PC-3 (cell line): Measurements from ENCODE around the gene WDR36. TPM values are rescaled to one million over a fixed set of nuclear protein-coding genes. Genes with fewer than 3 reads are reported as not detected.
A peak's percentile ranks its signal among the peaks of the same experiment; 100 is the strongest.

Source experiments
- ATAC-seq: fragments of 200-7000 bp; cut with Tn5 transposase; 2 replicates; pipeline ENCODE4 v1.9.1; 2020; ENCODE audit warnings: mild to moderate bottlenecking, moderate library complexity
- BruUV-seq: library from RNA; stranded (reverse); fragments of 400-500 nt; replicated peaks from 2 replicates; lab custom pipeline; 2021; lab: Mats Ljungman, UMichigan
- CTCF ChIA-PET: fragments of 300-600 bp; sonication (Branson Sonifier 250); formaldehyde crosslinking; loops from one replicate; lab custom pipeline; 2022; ENCODE audit warnings: antibody characterized with exemption; lab: Charles Lee
- POLR2A ChIA-PET: fragments of 300-600 bp; sonication (Branson Sonifier 250); formaldehyde crosslinking; loops from one replicate; lab custom pipeline; 2022; ENCODE audit warnings: antibody characterized with exemption; ENCODE audit not compliant: unreplicated experiment; lab: Charles Lee
- DNase-seq: peaks from one replicate; pipeline ENCODE4 v3.0.0-alpha.2; 2015
- H2AFZ ChIP-seq: fragments of 300-600 bp; sonication (generic); 2 replicates; pipeline ENCODE4 v1.6.0; 2016; ENCODE audit warnings: antibody characterized with exemption, low read length
- H3F3A ChIP-seq: fragments of 300-600 bp; sonication (generic); one replicate; pipeline ENCODE4 v1.6.0; 2017; ENCODE audit warnings: antibody characterized with exemption, low read length, control low read depth, mild to moderate bottlenecking; ENCODE audit not compliant: unreplicated experiment
- H3K27ac ChIP-seq: fragments of 300-600 bp; sonication (generic); 2 replicates; pipeline ENCODE4 v1.5.1; 2016; ENCODE audit warnings: mild to moderate bottlenecking, low read length
- H3K27me3 ChIP-seq: fragments of 300-600 bp; sonication (generic); 2 replicates; pipeline ENCODE4 v1.6.1; 2016; ENCODE audit warnings: low read length, mixed read lengths
- H3K36me3 ChIP-seq: fragments of 300-600 bp; sonication (generic); 2 replicates; pipeline ENCODE4 v1.6.1; 2016; ENCODE audit warnings: low read depth, mixed run types, low read length, mixed read lengths
- H3K4me1 ChIP-seq: fragments of 300-600 bp; sonication (generic); 2 replicates; pipeline ENCODE4 v1.5.1; 2016; ENCODE audit warnings: low read length; ENCODE audit not compliant: insufficient read depth
- H3K4me2 ChIP-seq: fragments of 300-600 bp; sonication (generic); 2 replicates; pipeline ENCODE4 v1.6.0; 2016; ENCODE audit warnings: low read length
- H3K4me3 ChIP-seq: fragments of 300-600 bp; sonication (generic); 2 replicates; pipeline ENCODE4 v1.5.1; 2016; ENCODE audit warnings: mild to moderate bottlenecking, low read length, mixed read lengths
- H3K79me2 ChIP-seq: fragments of 300-600 bp; sonication (generic); 2 replicates; pipeline ENCODE4 v1.6.1; 2017; ENCODE audit warnings: low read length, mixed read lengths
- H3K9ac ChIP-seq: fragments of 300-600 bp; sonication (generic); 2 replicates; pipeline ENCODE4 v1.6.0; 2016; ENCODE audit warnings: mild to moderate bottlenecking, low read length
- H3K9me2 ChIP-seq: fragments of 300-600 bp; sonication (generic); replicated peaks from 2 replicates; pipeline ENCODE4 v1.6.1; 2016; ENCODE audit warnings: mixed run types, low read length, mixed read lengths
- H3K9me3 ChIP-seq: fragments of 300-600 bp; sonication (generic); 2 replicates; pipeline ENCODE4 v1.6.1; 2016; ENCODE audit warnings: low read length, mixed read lengths
- H4K20me1 ChIP-seq: fragments of 300-600 bp; sonication (generic); 2 replicates; pipeline ENCODE4 v1.6.1; 2016; ENCODE audit warnings: low read length, mixed read lengths
- CTCF ChIP-seq: fragments of 300-600 bp; sonication (generic); conservative IDR thresholded peaks from 2 replicates; pipeline ENCODE4 v1.5.1; 2017; ENCODE audit warnings: antibody characterized with exemption, low read depth, mild to moderate bottlenecking, low read length
- EZH2 ChIP-seq: fragments of 300-600 bp; sonication (generic); IDR thresholded peaks from one replicate; pipeline ENCODE4 v1.6.1; 2017; ENCODE audit warnings: antibody characterized with exemption, mild to moderate bottlenecking, low read length; ENCODE audit not compliant: unreplicated experiment
- EZH2phosphoT487 ChIP-seq: fragments of 300-600 bp; sonication (generic); IDR thresholded peaks from 2 replicates; pipeline ENCODE4 v1.6.1; 2018; ENCODE audit warnings: mild to moderate bottlenecking, antibody characterized with exemption, low read length, borderline replicate concordance
- intact Hi-C: fragments of 100-400 bp; cut with micrococcal nuclease; formaldehyde crosslinking; loops from 2 replicates; pipeline ENCODE4 v1.9.0; 2023
- total RNA-seq: library from RNA; depleted of rRNA; stranded (reverse); fragments of >200 nt; gene quantifications from 2 replicates; pipeline ENCODE4 v1.2.3, GENCODE V29; 2014

WDR36 gene
- total RNA-seq, 1 experiment from 2014 or later: 38.2 TPM

DNA sequence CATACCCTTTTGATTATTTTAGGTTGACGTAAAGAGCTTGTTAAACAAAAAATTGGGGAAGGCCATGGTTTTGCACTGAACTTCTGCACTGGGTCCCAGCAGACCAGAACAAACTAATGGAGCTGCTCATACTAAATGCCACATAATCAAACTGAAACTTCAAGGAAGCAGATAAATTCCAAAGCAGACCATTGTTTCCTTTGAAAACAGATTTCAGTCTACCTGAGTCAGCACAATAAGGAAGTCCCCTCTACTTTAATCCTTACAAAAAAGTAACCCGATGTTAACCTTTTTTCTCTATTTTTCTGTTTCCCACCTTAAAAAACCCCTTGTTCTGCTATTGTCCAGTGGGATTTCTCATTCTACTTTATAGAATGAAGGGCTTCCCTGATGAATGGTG is 39.2 kb downstream of the WDR36 start:
- H3K79me2 ChIP-seq: no peaks in the 10 kb centered on the region
- H3K27me3 ChIP-seq: no peaks in the 10 kb centered on the region
- H3K4me1 ChIP-seq: peaks cover 26% of the 10 kb centered on the region
- H3K36me3 ChIP-seq: peaks cover 10% of the 10 kb centered on the region; the same call in 1 of the 2 replicates
- no peak overlapping the region for H2AFZ ChIP-seq
- CTCF ChIA-PET: no interaction called here
- H3K9me3 ChIP-seq: no peaks in the 10 kb centered on the region
- no peak overlapping the region for H3K27ac ChIP-seq
- intact Hi-C loops: no loop called here
- H4K20me1 ChIP-seq: no peaks in the 10 kb centered on the region
- TF ChIP-seq EZH2phosphoT487 (no peak), CTCF (no peak), EZH2 (no peak)
- H3K4me3 ChIP-seq: no peak overlapping the region
- H3K9me2 ChIP-seq: no peaks in the 10 kb centered on the region
- POLR2A ChIA-PET: no interaction called here
- H3K9ac ChIP-seq: no peak overlapping the region
- no peaks in the 10 kb centered on the region for H3F3A ChIP-seq
- DNase-seq (no peak), ATAC-seq (no peak)
- BruUV-seq: no TSS peak
- no peak overlapping the region for H3K4me2 ChIP-seq

DNA sequence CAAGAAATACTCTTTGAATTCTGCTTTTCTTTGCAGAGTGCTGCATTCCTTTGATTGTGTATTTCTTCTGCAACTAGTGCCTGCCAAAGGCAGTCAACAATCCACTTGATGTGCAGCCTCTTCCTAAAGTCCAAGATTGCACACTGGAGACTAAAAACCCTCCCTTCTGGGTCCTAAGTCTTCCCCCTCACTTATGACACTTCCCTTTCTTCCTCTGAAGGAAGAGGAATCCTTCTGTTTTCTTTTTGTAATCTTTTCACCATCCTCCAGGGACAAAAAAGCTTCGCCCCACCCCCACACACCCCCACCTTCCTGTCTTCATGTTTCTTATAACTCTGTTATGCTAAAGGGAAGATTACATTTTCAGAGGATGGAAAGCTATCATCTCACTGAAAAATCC is 39.9 kb downstream of the WDR36 start:
- TF ChIP-seq CTCF (no peak), EZH2 (no peak), EZH2phosphoT487 (no peak)
- Histone ChIP-seq H3K36me3 (peaks cover 5% of the 10 kb centered on the region; the same call in 1 of the 2 replicates), H2AFZ (no peak overlapping the region), H3K9me2 (no peaks in the 10 kb centered on the region), H3K9me3 (no peaks in the 10 kb centered on the region), H3F3A (no peaks in the 10 kb centered on the region), H4K20me1 (no peaks in the 10 kb centered on the region), H3K4me1 (peaks cover 27% of the 10 kb centered on the region), H3K27me3 (no peaks in the 10 kb centered on the region), H3K79me2 (no peaks in the 10 kb centered on the region), H3K4me3 (no peak overlapping the region), H3K9ac (no peak overlapping the region), H3K27ac (no peak overlapping the region), H3K4me2 (no peak overlapping the region)
- ChIA-PET POLR2A (no interaction called here), CTCF (no interaction called here)
- DNase-seq (no peak), ATAC-seq (no peak)
- intact Hi-C loops: no loop called here
- BruUV-seq: no TSS peak

DNA sequence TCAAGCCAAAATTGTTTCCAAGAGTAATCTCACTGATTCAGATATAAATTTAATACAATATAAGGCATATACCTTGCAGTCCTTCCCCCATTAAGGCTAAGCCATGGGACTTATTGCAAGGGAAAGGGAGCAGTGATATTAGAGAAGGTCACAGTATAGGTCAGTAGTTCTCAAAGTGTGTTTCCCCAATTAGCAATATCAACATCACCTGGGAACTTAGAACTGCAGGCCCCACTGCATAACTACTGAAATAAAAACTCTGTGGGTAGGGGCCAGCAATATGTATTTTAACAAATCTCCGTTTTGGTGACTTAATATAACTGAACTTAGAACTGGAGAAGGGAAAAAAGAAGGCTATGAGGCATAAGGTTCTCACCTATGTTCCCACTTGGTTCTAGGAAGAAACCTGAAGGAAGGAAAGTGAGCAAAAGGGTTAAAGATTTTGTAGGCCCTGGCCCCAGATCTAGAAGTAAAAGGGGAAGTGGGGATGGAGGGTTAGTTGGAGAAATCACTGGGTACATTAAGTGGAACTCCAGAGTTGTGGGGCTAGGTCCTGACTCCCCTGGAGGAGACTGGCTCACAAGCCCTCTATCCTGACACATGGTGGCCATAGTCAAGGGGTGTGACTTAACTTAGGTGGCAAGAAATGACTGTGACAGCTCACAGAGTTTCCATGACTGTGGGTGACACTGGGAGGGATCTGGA is 40.7 kb downstream of the WDR36 start:
- intact Hi-C loops: no loop called here
- TSS peak; percentile 5 for BruUV-seq
- ATAC-seq (no peak), DNase-seq (no peak)
- CTCF ChIA-PET: no interaction called here
- Histone ChIP-seq H4K20me1 (no peaks in the 10 kb centered on the region), H3K36me3 (peaks cover 5% of the 10 kb centered on the region; the same call in 1 of the 2 replicates), H3K9me3 (no peaks in the 10 kb centered on the region), H3K27me3 (no peaks in the 10 kb centered on the region), H3K9me2 (no peaks in the 10 kb centered on the region), H3K9ac (no peak overlapping the region), H3F3A (no peaks in the 10 kb centered on the region), H3K79me2 (no peaks in the 10 kb centered on the region), H2AFZ (no peak overlapping the region), H3K27ac (no peak overlapping the region), H3K4me1 (peaks cover 22% of the 10 kb centered on the region), H3K4me3 (no peak overlapping the region), H3K4me2 (no peak overlapping the region)
- POLR2A ChIA-PET: no interaction called here
- TF ChIP-seq CTCF (no peak), EZH2 (no peak), EZH2phosphoT487 (no peak)
